NCI-H146 (cell line): ENCODE results near the gene TANK.
"Not testable (repeated sequence)": the region's sequence is repeated elsewhere in the genome, so short reads cannot be mapped to it uniquely, and the experiment has no call there.

Experiments
- DNase-seq: peaks from one replicate; lab custom pipeline; 2025; lab: John Stamatoyannopoulos, UW

Gene TANK

GRCh38 chr2:161279230-161279815, 119.1 kb downstream of the TANK start:
- DNase-seq: not testable (repeated sequence)

GRCh38 chr2:161280906-161281323, 120.7 kb downstream of the TANK start:
- not testable (repeated sequence) for DNase-seq

- not testable (repeated sequence) for DNase-seq
Observed at GRCh38 chr2:161281615-161282310, 121.5 kb downstream of the TANK start.

- not testable (repeated sequence) for DNase-seq
Observed at GRCh38 chr2:161282311-161282644, 122.0 kb downstream of the TANK start.

GRCh38 chr2:161283926-161284325, 123.7 kb downstream of the TANK start:
- DNase-seq: no peak
